OCI-LY1 (cell line): Measurements from ENCODE around the gene RAB40A.
"Not testable (repeated sequence)": the region's sequence is repeated elsewhere in the genome, so short reads cannot be mapped to it uniquely, and the experiment has no call there.

ENCODE experiments used
- H2AFZ ChIP-seq: fragments of 200-600 bp; sonication (generic), shearing (Covaris generic); 2 replicates; pipeline ENCODE4 v1.6.0; 2014; ENCODE audit warnings: antibody characterized with exemption, mild to moderate bottlenecking, low read length
- H3F3A ChIP-seq: fragments of 200-600 bp; sonication (generic), shearing (Covaris generic); 2 replicates; pipeline ENCODE4 v1.6.0; 2014; ENCODE audit warnings: mild to moderate bottlenecking, antibody characterized with exemption, low read length, moderate library complexity; ENCODE audit not compliant: insufficient read depth
- H3K27ac ChIP-seq: fragments of 200-600 bp; sonication (generic); 2 replicates; pipeline ENCODE4 v1.5.1; 2014; ENCODE audit warnings: low read length, mixed run types, mild to moderate bottlenecking, low read depth; ENCODE audit not compliant: poor library complexity, severe bottlenecking
- H3K27me3 ChIP-seq: fragments of 200-600 bp; sonication (generic); 2 replicates; pipeline ENCODE4 v1.6.0; 2014; ENCODE audit warnings: antibody characterized with exemption, mild to moderate bottlenecking, low read length, moderate library complexity; ENCODE audit not compliant: insufficient read depth
- H3K36me3 ChIP-seq: fragments of 200-600 bp; sonication (generic); 2 replicates; pipeline ENCODE4 v1.6.1; 2014; ENCODE audit warnings: mild to moderate bottlenecking, antibody characterized with exemption, low read length, moderate library complexity, mixed read lengths; ENCODE audit not compliant: insufficient read depth
- H3K4me1 ChIP-seq: fragments of 200-600 bp; sonication (generic); 2 replicates; pipeline ENCODE4 v1.5.1; 2014; ENCODE audit warnings: mild to moderate bottlenecking, low read length, moderate library complexity; ENCODE audit not compliant: insufficient read depth, severe bottlenecking
- H3K4me2 ChIP-seq: fragments of 200-600 bp; sonication (generic), shearing (Covaris generic); 2 replicates; pipeline ENCODE4 v1.6.1; 2014; ENCODE audit warnings: low read length
- H3K4me3 ChIP-seq: fragments of 200-600 bp; sonication (generic); 2 replicates; pipeline ENCODE4 v1.5.1; 2014; ENCODE audit warnings: low read length, low read depth, mild to moderate bottlenecking, mixed read lengths; ENCODE audit not compliant: poor library complexity, severe bottlenecking
- H3K79me2 ChIP-seq: fragments of 200-600 bp; shearing (Covaris generic); 2 replicates; pipeline ENCODE4 v1.6.1; 2016; ENCODE audit warnings: mixed run types, low read length, mixed read lengths; ENCODE audit not compliant: insufficient read depth
- H3K9ac ChIP-seq: fragments of 200-600 bp; sonication (generic), shearing (Covaris generic); 2 replicates; pipeline ENCODE4 v1.6.1; 2014; ENCODE audit warnings: mild to moderate bottlenecking, low read length, mixed read lengths
- H3K9me2 ChIP-seq: fragments of 200-600 bp; sonication (generic), shearing (Covaris generic); 2 replicates; pipeline ENCODE4 v1.6.1; 2014; ENCODE audit warnings: low read depth, mild to moderate bottlenecking, low read length, mixed read lengths
- H3K9me3 ChIP-seq: fragments of 200-600 bp; shearing (Covaris generic); 2 replicates; pipeline ENCODE4 v1.6.1; 2014; ENCODE audit warnings: low read length, mixed read lengths
- H4K20me1 ChIP-seq: fragments of 200-600 bp; sonication (generic), shearing (Covaris generic); 2 replicates; pipeline ENCODE4 v1.6.0; 2016; ENCODE audit warnings: mild to moderate bottlenecking, low read length; ENCODE audit not compliant: insufficient read depth
- EZH2 ChIP-seq: fragments of 200-600 bp; sonication (generic), shearing (Covaris generic); IDR thresholded peaks from 2 replicates; pipeline ENCODE4 v1.8.0; 2017; ENCODE audit warnings: borderline replicate concordance, mixed run types, mild to moderate bottlenecking, antibody characterized with exemption, low read length, moderate library complexity, mixed read lengths
- TF ChIP-seq, protein P1 (sequence below): fragments of 200-600 bp; sonication (generic), shearing (Covaris generic); IDR thresholded peaks from 2 replicates; pipeline ENCODE4 v1.5.1; 2017; ENCODE audit warnings: mild to moderate bottlenecking, antibody characterized with exemption, low read length, moderate library complexity, mixed read lengths

The RAB40A gene

DNA sequence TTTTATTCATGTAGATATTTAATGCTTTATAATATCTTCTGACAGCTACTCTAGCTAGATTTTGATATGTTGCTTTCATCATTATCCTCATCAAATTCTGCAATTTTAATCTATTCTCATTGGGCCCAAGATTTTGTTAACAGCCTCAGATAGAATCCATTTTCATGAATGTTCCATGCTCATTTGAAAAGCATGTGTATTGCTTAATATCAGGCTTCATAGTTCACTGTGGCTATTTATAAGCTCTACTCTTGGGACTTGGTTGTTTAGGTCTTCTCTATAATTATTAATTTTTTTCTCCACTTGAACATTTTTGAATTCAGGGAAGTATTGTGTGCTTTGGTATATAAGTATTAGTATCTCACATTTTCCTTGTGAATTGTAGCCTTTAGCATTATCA is 41.8 kb downstream of the RAB40A start:
- Histone ChIP-seq H2AFZ (no peak overlapping the region), H3K4me2 (no peak overlapping the region), H3K4me1 (no peaks in the 10 kb centered on the region), H3K79me2 (no peaks in the 10 kb centered on the region), H3K9me2 (no peaks in the 10 kb centered on the region), H3K27ac (no peak overlapping the region), H3K9me3 (no peaks in the 10 kb centered on the region), H3K36me3 (no peaks in the 10 kb centered on the region), H3K4me3 (no peak overlapping the region), H3K9ac (no peak overlapping the region), H3F3A (no peaks in the 10 kb centered on the region), H3K27me3 (no peaks in the 10 kb centered on the region), H4K20me1 (no peaks in the 10 kb centered on the region)
- TF ChIP-seq EZH2: no peak

DNA sequence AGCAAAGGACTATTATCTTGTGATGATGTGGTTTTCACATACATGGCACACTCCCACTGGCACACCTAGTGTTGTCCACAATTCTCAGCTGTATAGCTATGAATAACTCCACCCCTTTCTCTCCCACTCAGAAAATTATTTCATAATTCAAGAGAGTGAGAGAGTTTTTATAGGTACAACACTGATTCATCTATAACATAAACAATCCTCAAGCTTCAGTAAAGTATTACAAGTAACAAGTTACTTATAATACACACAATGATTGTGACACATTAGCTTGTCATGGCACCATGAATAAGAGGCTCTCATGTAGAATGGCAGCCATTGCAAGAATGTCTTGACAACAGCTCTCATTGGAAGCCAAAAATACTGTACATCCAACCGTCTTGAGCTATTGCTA is 43.9 kb downstream of the RAB40A start:
- H3K4me3 ChIP-seq: no peak overlapping the region
- H3K4me2 ChIP-seq: no peak overlapping the region
- H3K27me3 ChIP-seq: no peaks in the 10 kb centered on the region
- no peak overlapping the region for H2AFZ ChIP-seq
- H3K79me2 ChIP-seq: no peaks in the 10 kb centered on the region
- no peaks in the 10 kb centered on the region for H3K4me1 ChIP-seq
- H4K20me1 ChIP-seq: no peaks in the 10 kb centered on the region
- H3K9ac ChIP-seq: no peak overlapping the region
- H3K9me3 ChIP-seq: no peaks in the 10 kb centered on the region
- H3K36me3 ChIP-seq: no peaks in the 10 kb centered on the region
- H3K27ac ChIP-seq: no peak overlapping the region
- H3K9me2 ChIP-seq: no peaks in the 10 kb centered on the region
- no peaks in the 10 kb centered on the region for H3F3A ChIP-seq
- TF ChIP-seq, protein P1, sequence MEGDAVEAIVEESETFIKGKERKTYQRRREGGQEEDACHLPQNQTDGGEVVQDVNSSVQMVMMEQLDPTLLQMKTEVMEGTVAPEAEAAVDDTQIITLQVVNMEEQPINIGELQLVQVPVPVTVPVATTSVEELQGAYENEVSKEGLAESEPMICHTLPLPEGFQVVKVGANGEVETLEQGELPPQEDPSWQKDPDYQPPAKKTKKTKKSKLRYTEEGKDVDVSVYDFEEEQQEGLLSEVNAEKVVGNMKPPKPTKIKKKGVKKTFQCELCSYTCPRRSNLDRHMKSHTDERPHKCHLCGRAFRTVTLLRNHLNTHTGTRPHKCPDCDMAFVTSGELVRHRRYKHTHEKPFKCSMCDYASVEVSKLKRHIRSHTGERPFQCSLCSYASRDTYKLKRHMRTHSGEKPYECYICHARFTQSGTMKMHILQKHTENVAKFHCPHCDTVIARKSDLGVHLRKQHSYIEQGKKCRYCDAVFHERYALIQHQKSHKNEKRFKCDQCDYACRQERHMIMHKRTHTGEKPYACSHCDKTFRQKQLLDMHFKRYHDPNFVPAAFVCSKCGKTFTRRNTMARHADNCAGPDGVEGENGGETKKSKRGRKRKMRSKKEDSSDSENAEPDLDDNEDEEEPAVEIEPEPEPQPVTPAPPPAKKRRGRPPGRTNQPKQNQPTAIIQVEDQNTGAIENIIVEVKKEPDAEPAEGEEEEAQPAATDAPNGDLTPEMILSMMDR: no peak
- TF ChIP-seq EZH2: no peak

DNA sequence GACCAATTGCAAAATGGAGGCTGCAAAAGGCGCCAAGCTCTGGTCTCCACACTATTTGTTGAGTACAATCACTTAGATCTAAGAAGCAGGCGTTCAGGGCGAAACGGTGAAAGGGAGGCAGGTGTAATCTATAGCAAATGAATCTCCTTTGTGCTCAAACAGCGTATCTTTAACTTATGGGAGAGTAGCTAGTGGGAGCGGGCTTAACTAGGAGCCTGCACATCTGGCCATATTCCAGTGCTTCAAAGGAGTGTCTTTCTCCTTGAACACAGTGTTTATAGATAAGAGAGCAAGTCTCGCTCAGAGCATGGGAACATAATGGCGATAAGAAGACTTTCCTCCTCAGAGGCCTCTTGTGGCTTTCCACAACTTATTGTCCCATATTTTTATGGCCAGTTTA is 49.3 kb downstream of the RAB40A start:
- not testable (repeated sequence) for H3K4me3 ChIP-seq, H3F3A ChIP-seq, H3K27ac ChIP-seq, H3K9me3 ChIP-seq, H3K79me2 ChIP-seq, H3K27me3 ChIP-seq, H3K4me1 ChIP-seq, H3K4me2 ChIP-seq, H3K9me2 ChIP-seq, H3K36me3 ChIP-seq, H3K9ac ChIP-seq, H4K20me1 ChIP-seq, H2AFZ ChIP-seq

DNA sequence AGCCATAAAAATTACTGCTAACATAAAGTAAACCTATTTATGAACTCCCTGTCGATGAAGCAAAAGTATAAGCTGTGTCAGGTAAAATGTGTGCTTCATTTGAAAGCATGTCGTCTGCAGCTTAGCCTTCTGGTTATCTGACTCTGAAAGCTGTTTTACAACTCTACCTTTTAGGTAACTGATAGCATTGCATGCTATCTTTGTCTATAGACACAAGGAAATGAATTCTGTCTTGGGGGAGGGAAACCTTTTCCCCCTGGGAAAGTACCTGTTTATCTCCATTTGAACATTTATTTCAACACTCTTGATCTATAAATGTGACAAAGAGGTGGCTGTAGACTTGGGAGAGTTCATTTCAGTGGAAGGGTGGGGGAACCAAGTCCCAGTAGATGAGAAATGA is 51.4 kb downstream of the RAB40A start:
- no peaks in the 10 kb centered on the region for H3F3A ChIP-seq
- no peaks in the 10 kb centered on the region for H3K9me2 ChIP-seq
- no peaks in the 10 kb centered on the region for H3K27me3 ChIP-seq
- TF ChIP-seq, protein P1: no peak
- no peak for TF ChIP-seq EZH2
- peaks cover 6% of the 10 kb centered on the region for H3K4me1 ChIP-seq
- no peak overlapping the region for H3K4me3 ChIP-seq
- no peak overlapping the region for H3K27ac ChIP-seq
- no peak overlapping the region for H2AFZ ChIP-seq
- H3K36me3 ChIP-seq: no peaks in the 10 kb centered on the region
- no peaks in the 10 kb centered on the region for H4K20me1 ChIP-seq
- no peaks in the 10 kb centered on the region for H3K79me2 ChIP-seq
- no peak overlapping the region for H3K4me2 ChIP-seq
- no peak overlapping the region for H3K9ac ChIP-seq
- H3K9me3 ChIP-seq: no peaks in the 10 kb centered on the region
